K562 (cell line): ENCODE results near the gene MVP.

Experiments
- CTCF ChIP-seq, 3 experiments: IDR thresholded peaks in 2 of 3; conservative IDR thresholded peaks in 1 of 3; 2 replicates each; pipeline ENCODE4 v1.5.1; 2011 to 2012; ENCODE audit warnings: low read length in 3 of 3, mild to moderate bottlenecking in 3 of 3, control low read depth in 2 of 3, improper control_type of control experiment in 1 of 3, inconsistent platforms in 1 of 3, low read depth in 1 of 3, mixed read lengths in 1 of 3, moderate library complexity in 1 of 3; ENCODE audit not compliant: insufficient read depth in 2 of 3
- HDGF ChIP-seq: fragments of 450-650 bp; IDR thresholded peaks from 2 replicates; pipeline ENCODE4 v1.6.1; 2016

DNA sequence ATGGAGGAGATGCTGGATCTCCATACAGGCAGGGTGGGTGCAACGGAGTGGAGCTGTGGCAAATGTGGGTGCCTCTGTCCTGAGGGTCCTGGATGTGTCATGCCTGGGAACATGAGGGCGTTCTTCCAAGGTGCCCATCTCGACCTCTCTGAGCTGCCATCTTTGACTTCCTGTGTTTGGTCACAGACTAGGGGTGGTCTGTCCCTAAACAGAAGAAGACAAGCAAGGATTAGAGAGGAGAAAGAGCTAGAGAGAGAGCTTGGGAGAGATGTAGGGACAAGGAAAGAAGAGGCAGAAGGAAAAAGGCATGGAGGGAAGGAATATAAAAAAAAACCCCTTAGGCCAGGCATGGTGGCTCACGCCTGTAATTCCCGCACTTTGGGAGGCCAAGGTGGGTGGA is 45.5 kb upstream of the MVP start:
- TF ChIP-seq CTCF (IDR thresholded peaks at IDR 0.05 in 2 of 3, conservative IDR thresholded peaks at IDR 0.05 in 1 of 3; ENCODE audit: insufficient read depth in 2 of 3, low read depth in 1 of 3, low read length in 3 of 3) (no peak), HDGF (no peak)
